ENCODE measurements around the gene VCP. TPM values are rescaled to one million over a fixed set of nuclear protein-coding genes. Genes with fewer than 3 reads are reported as not detected.

VCP gene
- total and polyA plus RNA-seq, 9 of the 15 experiments (the other 6 are each of a cell fraction or from before 2014, with no cell fraction given): 7.1 to 257 (median 199) TPM

DNA sequence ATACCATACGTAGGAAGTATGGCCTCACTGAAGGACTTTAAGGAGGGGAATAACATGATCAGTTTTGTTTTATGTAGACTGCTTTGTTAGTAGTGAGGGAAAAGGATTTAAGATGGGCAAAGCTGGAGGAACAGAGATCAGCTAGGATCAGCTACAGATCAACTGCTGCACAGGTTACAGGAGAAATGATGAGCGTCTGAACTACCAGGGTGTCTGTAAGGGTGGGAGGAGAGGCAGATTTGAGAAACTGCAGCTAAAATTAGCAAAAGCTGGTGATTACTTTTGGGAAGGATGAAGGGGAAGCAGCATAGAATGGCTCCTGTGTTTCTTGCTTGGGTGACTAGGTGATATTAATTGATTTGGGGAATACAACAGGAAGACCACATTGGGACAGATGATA lies 39.3 kb downstream of the VCP start:
- DNase-seq (ENCODE audit: extremely low read depth in 1 of 4, low spot score in 3 of 4) (no peak), FAIRE-seq (no peak), ATAC-seq (no peak)
- Histone ChIP-seq H3K27ac (ENCODE audit: extremely low read depth, low read depth, low read length) (no peak overlapping the region), H3K4me3 (no peak overlapping the region), H3K27me3 (ENCODE audit: control insufficient read depth in 2 of 2, insufficient read depth in 2 of 2, low read length in 2 of 2) (no peaks in the 10 kb centered on the region), H3K79me2 (ENCODE audit: control insufficient read depth, insufficient read depth, low read length) (no peaks in the 10 kb centered on the region), H2AFZ (ENCODE audit: low read depth, low read length) (no peak overlapping the region), H3K4me2 (ENCODE audit: insufficient read depth, low read length) (no peak overlapping the region), H3K9me1 (ENCODE audit: control insufficient read depth, insufficient read depth, low read length) (no peaks in the 10 kb centered on the region), H3K36me3 (ENCODE audit: control insufficient read depth, insufficient read depth, low read length) (no peaks in the 10 kb centered on the region; the same call in 2 of the 3 replicates), H3K4me1 (replicated peaks in 1 of 2; ENCODE audit: control insufficient read depth in 2 of 2, insufficient read depth in 2 of 2, low read length in 2 of 2) (peaks cover 5 to 10% of the 10 kb centered on the region in 2 experiments; a peak in 2 of 5 replicates), H4K20me1 (replicated peaks; ENCODE audit: control insufficient read depth, insufficient read depth, low read length) (no peaks in the 10 kb centered on the region), H3K9ac (ENCODE audit: insufficient read depth in 1 of 2, low read depth in 2 of 2, low read length in 2 of 2) (no peak overlapping the region), H3K9me3 (replicated peaks; ENCODE audit: control insufficient read depth, insufficient read depth, low read depth, low read length) (no peaks in the 10 kb centered on the region)
- intact Hi-C loops (cut with micrococcal nuclease) (no loop called here), in situ Hi-C loops (cut with MboI) (no loop called here)
- no TSS peak for BruUV-seq (replicated peaks)
- CTCF ChIA-PET (ENCODE audit: low intra/inter-chr PET ratio): no interaction called here
- TF ChIP-seq ETV6 (IDR thresholded peaks at IDR 0.05; ENCODE audit: borderline replicate concordance in 1 of 2, low read depth in 2 of 2, low read length in 1 of 2): no peak
- TF ChIP-seq ETV6 (CRISPR knock-in tag; IDR thresholded peaks at IDR 0.05; ENCODE audit: borderline replicate concordance): no peak
- WGBS (ENCODE audit: insufficient coverage, low coverage, missing lambda C conversion rate): 42% methylated on average over 2 of the region's 2 CpGs
- POLR2A ChIA-PET: no interaction called here

DNA sequence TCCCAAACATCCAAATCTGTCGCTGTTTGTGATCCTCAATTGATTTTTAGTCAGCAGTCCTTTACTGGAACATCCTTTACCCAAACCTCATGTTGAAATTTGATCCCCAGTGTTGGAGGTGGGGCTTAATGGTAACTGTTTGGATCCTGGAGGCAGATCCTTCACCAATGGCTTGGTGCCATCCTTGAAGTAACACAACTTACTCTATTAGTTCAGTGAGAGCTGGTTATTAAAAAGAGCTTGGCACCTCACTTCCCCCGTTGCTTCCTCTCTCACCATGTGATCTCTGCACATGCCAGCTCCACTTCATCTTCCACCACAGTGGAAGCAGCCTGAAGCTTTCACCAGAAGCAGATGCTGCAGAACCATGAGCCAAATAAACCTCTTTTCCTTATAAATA lies 42.6 kb downstream of the VCP start:
- Histone ChIP-seq H3K9ac (ENCODE audit: insufficient read depth in 1 of 2, low read depth in 2 of 2, low read length in 2 of 2) (no peak overlapping the region), H3K27me3 (ENCODE audit: control insufficient read depth in 2 of 2, insufficient read depth in 2 of 2, low read length in 2 of 2) (no peaks in the 10 kb centered on the region), H4K20me1 (replicated peaks; ENCODE audit: control insufficient read depth, insufficient read depth, low read length) (no peaks in the 10 kb centered on the region), H3K36me3 (ENCODE audit: control insufficient read depth, insufficient read depth, low read length) (no peaks in the 10 kb centered on the region; the same call in 2 of the 3 replicates), H3K79me2 (ENCODE audit: control insufficient read depth, insufficient read depth, low read length) (no peaks in the 10 kb centered on the region), H3K9me1 (ENCODE audit: control insufficient read depth, insufficient read depth, low read length) (no peaks in the 10 kb centered on the region), H3K4me2 (ENCODE audit: insufficient read depth, low read length) (no peak overlapping the region), H3K4me1 (replicated peaks in 1 of 2; ENCODE audit: control insufficient read depth in 2 of 2, insufficient read depth in 2 of 2, low read length in 2 of 2) (peaks cover 5 to 24% of the 10 kb centered on the region in 2 experiments; a peak in 4 of 5 replicates), H2AFZ (ENCODE audit: low read depth, low read length) (no peak overlapping the region), H3K4me3 (no peak overlapping the region), H3K27ac (ENCODE audit: extremely low read depth, low read depth, low read length) (no peak overlapping the region), H3K9me3 (replicated peaks; ENCODE audit: control insufficient read depth, insufficient read depth, low read depth, low read length) (no peaks in the 10 kb centered on the region)
- ChIA-PET POLR2A (interaction anchor here (1.0 kb wide), 1 partner anchor 13 kb away, joined by 3 read pairs; no protein-coding TSS in a partner anchor), CTCF (ENCODE audit: low intra/inter-chr PET ratio) (no interaction called here)
- ATAC-seq (no peak), FAIRE-seq (no peak), DNase-seq (ENCODE audit: extremely low read depth in 1 of 4, low spot score in 3 of 4) (no peak)
- TF ChIP-seq, protein P1, sequence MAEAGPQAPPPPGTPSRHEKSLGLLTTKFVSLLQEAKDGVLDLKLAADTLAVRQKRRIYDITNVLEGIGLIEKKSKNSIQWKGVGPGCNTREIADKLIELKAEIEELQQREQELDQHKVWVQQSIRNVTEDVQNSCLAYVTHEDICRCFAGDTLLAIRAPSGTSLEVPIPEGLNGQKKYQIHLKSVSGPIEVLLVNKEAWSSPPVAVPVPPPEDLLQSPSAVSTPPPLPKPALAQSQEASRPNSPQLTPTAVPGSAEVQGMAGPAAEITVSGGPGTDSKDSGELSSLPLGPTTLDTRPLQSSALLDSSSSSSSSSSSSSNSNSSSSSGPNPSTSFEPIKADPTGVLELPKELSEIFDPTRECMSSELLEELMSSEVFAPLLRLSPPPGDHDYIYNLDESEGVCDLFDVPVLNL (CRISPR knock-in tag; IDR thresholded peaks at IDR 0.05; ENCODE audit: low read depth): no peak
- no TSS peak for BruUV-seq (replicated peaks)
- intact Hi-C loops (cut with micrococcal nuclease) (no loop called here), in situ Hi-C loops (cut with MboI) (no loop called here)
- WGBS (ENCODE audit: insufficient coverage, low coverage, missing lambda C conversion rate): 49% methylated on average over 2 of the region's 2 CpGs

Data from K562 (cell line).